ENCODE measurements around the gene PACSIN1.

GRCh38 chr6:34459899-34460593 is 5.8 kb upstream of the PACSIN1 start:
- TF ChIP-seq CTCF (IDR thresholded peaks at IDR 0.05; ENCODE audit: poor library complexity) = peak; percentile 80
- TF ChIP-seq EZH2 (IDR thresholded peaks at IDR 0.05; ENCODE audit: borderline replicate concordance) = no peak
- no peak for TF ChIP-seq EZH2phosphoT487 (IDR thresholded peaks at IDR 0.05; ENCODE audit: low read depth, severe bottlenecking, unreplicated experiment)

All from hepatocyte (in vitro differentiated cells).